T-cell (primary cell): ENCODE measurements around the gene PDZD7. TPM values are rescaled to one million over a fixed set of nuclear protein-coding genes. Genes with fewer than 3 reads are reported as not detected.

Experiments
- ATAC-seq, 4 experiments: fragments of 200-7000 bp in 3 of 4; fragments of 150-1000 bp in 1 of 4; cut with Tn5 transposase; replicated peaks in 1 of 4; 1 replicate in 3 of 4; 2 replicates in 1 of 4; pipeline ENCODE4 v1.10.0; 2021; ENCODE audit warnings: moderate library complexity in 3 of 4, mild to moderate bottlenecking in 2 of 4, moderate number of reproducible peaks in 1 of 4
- CTCF ChIA-PET, 2 donors: fragments of 300-600 bp; sonication (Branson Sonifier 250); formaldehyde crosslinking; loops; one replicate each; lab custom pipeline; 2022; ENCODE audit warnings: antibody characterized with exemption in 2 of 2; lab: Charles Lee
- POLR2A ChIA-PET, 2 donors: fragments of 300-600 bp; sonication (Branson Sonifier 250); formaldehyde crosslinking; loops; one replicate each; lab custom pipeline; 2022; ENCODE audit warnings: antibody characterized with exemption in 2 of 2; lab: Charles Lee
- DNase-seq, 35 experiments: peaks; one replicate each; pipeline versions ENCODE4 v3.0.0 to v3.0.0-alpha.2; 2013 to 2023
- H3K27ac ChIP-seq: one replicate; pipeline ENCODE4 v1.5.1; 2013; ENCODE audit warnings: low read length
- H3K27me3 ChIP-seq, 2 experiments: replicated peaks in 1 of 2; 1 replicate in 1 of 2; 2 replicates in 1 of 2; pipeline versions ENCODE4 v1.6.1 to v1.7.0; 2013; ENCODE audit warnings: low read length in 1 of 2, mixed read lengths in 1 of 2; ENCODE audit not compliant: control insufficient read depth in 2 of 2, insufficient read depth in 2 of 2; ENCODE audit errors: extremely low read depth in 1 of 2
- H3K36me3 ChIP-seq, 2 donors: 1 replicate in 1 of 2; 2 replicates in 1 of 2; pipeline versions ENCODE4 v1.6.1 to v1.7.0; 2013; ENCODE audit warnings: low read length in 1 of 2; ENCODE audit not compliant: control insufficient read depth in 2 of 2, insufficient read depth in 1 of 2; ENCODE audit errors: extremely low read depth in 1 of 2
- H3K4me1 ChIP-seq, 2 experiments: 1 replicate in 1 of 2; 2 replicates in 1 of 2; pipeline versions ENCODE4 v1.6.1 to v1.7.0; 2013; ENCODE audit warnings: low read length in 2 of 2, mixed read lengths in 1 of 2; ENCODE audit not compliant: insufficient read depth in 2 of 2, control insufficient read depth in 1 of 2; ENCODE audit errors: extremely low read depth in 1 of 2
- H3K4me3 ChIP-seq, 2 donors: 1 replicate in 1 of 2; 2 replicates in 1 of 2; pipeline versions ENCODE4 v1.5.1 to v1.7.0; 2013; ENCODE audit warnings: mild to moderate bottlenecking in 2 of 2, low read length in 1 of 2, moderate library complexity in 1 of 2; ENCODE audit not compliant: control insufficient read depth in 1 of 2; ENCODE audit errors: extremely low read depth in 1 of 2
- H3K9me3 ChIP-seq: 2 replicates; pipeline ENCODE4 v1.7.0; 2013
- H3K27ac Mint-ChIP-seq, 2 donors: one replicate each; pipeline ENCODE4 v1.8.0; 2020 to 2021; ENCODE audit warnings: mild to moderate bottlenecking in 2 of 2, mixed read lengths in 2 of 2
- H3K27me3 Mint-ChIP-seq, 2 donors: one replicate each; pipeline ENCODE4 v1.8.0; 2021 to 2022; ENCODE audit warnings: mixed read lengths in 2 of 2
- H3K36me3 Mint-ChIP-seq: one replicate; pipeline ENCODE4 v1.8.0; 2021; ENCODE audit warnings: mixed read lengths
- H3K4me1 Mint-ChIP-seq, 3 donors: one replicate each; pipeline ENCODE4 v1.8.0; 2020 to 2022; ENCODE audit warnings: mixed read lengths in 3 of 3, mild to moderate bottlenecking in 1 of 3
- H3K4me3 Mint-ChIP-seq, 3 donors: one replicate each; pipeline ENCODE4 v1.8.0; 2020 to 2022; ENCODE audit warnings: mild to moderate bottlenecking in 3 of 3, mixed read lengths in 3 of 3, moderate library complexity in 3 of 3
- H3K9me3 Mint-ChIP-seq, 3 donors: one replicate each; pipeline ENCODE4 v1.8.0; 2020 to 2022; ENCODE audit warnings: mixed read lengths in 3 of 3
- WGBS: methylation state at CpG from one replicate; pipeline ENCODE4 v1.1.5; 2013; ENCODE audit warnings: missing lambda C conversion rate; ENCODE audit not compliant: insufficient coverage; 5-methylcytosine and 5-hydroxymethylcytosine counted together
- total RNA-seq, 35 experiments: library from RNA in 6 of 35; stranded (reverse) in 6 of 35; fragments of 120-200 nt in 1 of 35; gene quantifications; one replicate each; pipeline versions ENCODE4 v1.2.1 to v1.2.4 and lab custom pipeline; 2013 to 2026

The PDZD7 gene
- total RNA-seq, 5 donors from 2014 or later (not counting 1 experiment from before 2014, with no cell fraction given), result 1.7 to 2.7 (median 2.3) TPM

DNA sequence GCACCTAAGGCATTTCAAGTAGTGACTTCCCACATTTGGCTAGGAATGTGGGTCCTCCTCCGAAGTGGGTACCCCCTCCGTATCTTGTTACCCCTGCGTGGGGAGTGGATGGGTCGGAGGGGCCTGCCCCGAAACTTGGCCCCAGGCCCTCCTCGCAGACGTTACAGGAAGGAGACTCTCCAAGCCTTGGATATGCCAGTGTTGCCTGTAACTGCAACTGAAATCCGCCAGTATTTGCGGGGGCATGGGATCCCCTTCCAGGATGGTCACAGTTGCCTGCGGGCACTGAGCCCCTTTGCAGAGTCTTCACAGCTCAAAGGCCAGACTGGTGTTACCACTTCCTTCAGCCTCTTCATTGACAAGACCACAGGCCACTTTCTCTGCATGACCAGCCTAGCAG is 42.8 kb downstream of the PDZD7 start:
- no peak for ATAC-seq
- Mint-ChIP-seq H3K9me3 (no peaks in the 10 kb centered on the region), H3K4me3 (peak overlapping the region; percentile 89 to 99 (median 93)), H3K27ac (no peak overlapping the region), H3K27me3 (no peaks in the 10 kb centered on the region), H3K4me1 (peaks cover 38 to 50% (median 43%) of the 10 kb centered on the region in 3 donors), H3K36me3 (peaks cover 38% of the 10 kb centered on the region)
- ChIA-PET CTCF (interaction anchor here in 1 of 2 donors (3.3 kb wide), 1 partner anchor 9 kb away, joined by 11 read pairs; no protein-coding TSS in a partner anchor), POLR2A (no interaction called here)
- Histone ChIP-seq H3K27ac (no peak overlapping the region), H3K36me3 (peaks cover 12 to 35% of the 10 kb centered on the region in 2 donors), H3K4me1 (peaks cover 7 to 39% of the 10 kb centered on the region in 2 experiments), H3K4me3 (peak overlapping the region; percentile 91 to 92), H3K9me3 (no peaks in the 10 kb centered on the region), H3K27me3 (no peaks in the 10 kb centered on the region)
- DNase-seq, result no peak
- WGBS, result 77% methylated on average over 10 of the region's 10 CpGs

- H3K36me3 Mint-ChIP-seq, result peaks cover 38% of the 10 kb centered on the region
- Histone ChIP-seq H3K27me3 (no peaks in the 10 kb centered on the region), H3K36me3 (peaks cover 12 to 36% of the 10 kb centered on the region in 2 donors), H3K9me3 (no peaks in the 10 kb centered on the region), H3K4me3 (peak overlapping the region; percentile 91 to 92), H3K27ac (no peak overlapping the region), H3K4me1 (peaks cover 7 to 39% of the 10 kb centered on the region in 2 experiments)
- ChIA-PET CTCF (interaction anchor here (0.9 to 3.3 kb wide), 3 partner anchors 9 to 44 kb away, joined by 3 to 11 read pairs (median 4); partner anchors contain the start of genes PDZD7 (in 1 of the 2) and SFXN3 (in 1 of the 2)), POLR2A (no interaction called here)
- 3% methylated on average over 15 of the region's 15 CpGs for WGBS
- H3K27ac Mint-ChIP-seq, result peak overlapping the region; percentile 86 to 96
- H3K4me1 Mint-ChIP-seq, result peaks cover 38 to 50% (median 44%) of the 10 kb centered on the region in 3 donors
- DNase-seq (no peak), ATAC-seq (peak in 3 of 4 experiments; percentile 1 to 12 (median 1))
- H3K27me3 Mint-ChIP-seq, result no peaks in the 10 kb centered on the region
- peak overlapping the region; percentile 89 to 99 (median 93) for H3K4me3 Mint-ChIP-seq
- H3K9me3 Mint-ChIP-seq, result no peaks in the 10 kb centered on the region
Observed at GRCh38 chr10:100987685-100988049, 43.3 kb downstream of the PDZD7 start.

DNA sequence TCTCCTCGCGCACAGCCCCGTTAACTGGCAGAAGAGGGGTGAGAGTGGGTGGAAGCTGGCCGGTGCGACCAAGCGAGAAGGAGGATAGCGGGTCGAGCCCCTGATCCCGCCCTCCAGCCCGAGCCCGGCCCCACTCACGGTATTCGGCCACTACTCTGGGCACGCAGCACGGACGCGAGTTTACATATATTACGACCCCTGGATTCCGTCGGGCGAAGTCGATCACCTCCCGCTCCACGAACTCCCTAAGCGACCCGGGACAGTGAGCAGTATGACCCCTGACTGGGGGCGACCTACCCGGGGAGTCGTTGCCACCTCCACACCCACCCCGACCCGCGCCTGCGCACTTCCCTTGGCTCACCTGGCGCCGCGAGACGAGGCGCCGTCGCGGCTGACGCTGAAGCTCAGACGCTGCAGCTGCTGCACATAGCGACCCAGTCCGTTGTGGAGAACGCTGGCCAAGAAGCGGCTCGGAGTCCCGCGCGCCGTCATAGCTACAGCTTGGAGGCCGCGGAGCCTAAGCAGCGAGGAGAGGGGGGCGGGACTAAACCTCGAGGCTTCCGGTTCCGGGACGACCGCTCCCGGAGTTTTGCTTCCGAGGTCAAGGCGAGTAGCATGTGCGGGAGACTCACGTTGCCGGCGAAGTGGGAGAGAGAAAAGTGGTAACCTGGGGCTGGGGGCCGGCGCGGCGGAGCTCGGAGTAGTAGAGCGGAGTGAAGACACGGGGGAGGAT is 43.8 kb downstream of the PDZD7 start, which contains the start of the genes MRPL43 and TWNK:
Gene MRPL43, minus strand, starts transcription at position 546 of the 733 bp plus-strand sequence. Its CDS starts 54 bp downstream, at position 492.
Gene TWNK, plus strand, starts transcription at position 592 of the 733 bp plus-strand sequence. CDS start 668 bp downstream, outside the sequence.
- ATAC-seq (peak; percentile 94 to 97 (median 96)), DNase-seq (peak; percentile 67 to 90 (median 82))
- H3K9me3 ChIP-seq, result no peaks in the 10 kb centered on the region
- H3K4me1 Mint-ChIP-seq, result peaks cover 38 to 50% (median 44%) of the 10 kb centered on the region in 3 donors
- no peaks in the 10 kb centered on the region for H3K27me3 ChIP-seq
- H3K4me1 ChIP-seq, result peaks cover 7 to 39% of the 10 kb centered on the region in 2 experiments
- H3K9me3 Mint-ChIP-seq, result no peaks in the 10 kb centered on the region
- H3K36me3 Mint-ChIP-seq, result peaks cover 44% of the 10 kb centered on the region
- peak within 1 kb of the TSS; percentile 91 to 92 for H3K4me3 ChIP-seq
- POLR2A ChIA-PET, result interaction anchor here in 1 of 2 donors (0.6 kb wide), 1 partner anchor 808 kb away, joined by 4 read pairs; no protein-coding TSS in a partner anchor
- peak within 1 kb of the TSS; percentile 86 to 96 for H3K27ac Mint-ChIP-seq
- WGBS, result under 1% methylated on average over 75 of the region's 75 CpGs
- H3K36me3 ChIP-seq, result peaks cover 12 to 37% of the 10 kb centered on the region in 2 donors
- peak within 1 kb of the TSS; percentile 89 to 99 (median 93) for H3K4me3 Mint-ChIP-seq
- peak within 1 kb of the TSS; percentile 20 for H3K27ac ChIP-seq
- no peaks in the 10 kb centered on the region for H3K27me3 Mint-ChIP-seq
- CTCF ChIA-PET, result interaction anchor here (0.9 to 3.3 kb wide), 4 partner anchors 10 to 44 kb away, joined by 3 to 11 read pairs (median 4); partner anchors contain the start of genes PDZD7 (in 1 of the 2) and SFXN3 (in 1 of the 2)

DNA sequence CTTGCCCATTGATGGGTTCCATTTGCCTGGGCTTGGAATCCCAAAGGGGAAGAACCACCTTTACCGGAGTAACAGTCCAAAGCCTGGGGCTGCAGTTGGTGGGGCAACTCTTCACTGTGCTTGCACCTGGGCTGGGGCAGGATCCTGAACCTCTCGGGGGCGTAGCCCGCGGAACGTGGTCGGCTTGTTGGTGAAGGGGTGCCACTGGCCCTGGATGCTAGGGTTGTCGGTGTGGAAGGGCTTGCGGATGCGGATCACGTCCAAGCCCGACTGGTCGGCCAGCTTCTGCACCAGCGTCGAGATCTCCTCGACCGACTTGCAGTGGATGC is 44.3 kb downstream of the PDZD7 start:
- Histone ChIP-seq H3K4me1 (peaks cover 7 to 39% of the 10 kb centered on the region in 2 experiments), H3K27ac (peak overlapping the region; percentile 20), H3K27me3 (no peaks in the 10 kb centered on the region), H3K9me3 (no peaks in the 10 kb centered on the region), H3K4me3 (peak overlapping the region; percentile 91 to 92), H3K36me3 (peaks cover 12 to 37% of the 10 kb centered on the region in 2 donors)
- DNase-seq (no peak), ATAC-seq (no peak)
- WGBS, result 37% methylated on average over 17 of the region's 17 CpGs
- no peaks in the 10 kb centered on the region for H3K9me3 Mint-ChIP-seq
- peaks cover 38 to 50% (median 44%) of the 10 kb centered on the region in 3 donors for H3K4me1 Mint-ChIP-seq
- CTCF ChIA-PET, result interaction anchor here (1.0 to 3.3 kb wide), 3 partner anchors 11 to 45 kb away, joined by 3 to 11 read pairs (median 3); partner anchors contain the start of genes PDZD7 (in 1 of the 2) and SFXN3 (in 1 of the 2)
- H3K27me3 Mint-ChIP-seq, result no peaks in the 10 kb centered on the region
- peaks cover 46% of the 10 kb centered on the region for H3K36me3 Mint-ChIP-seq
- POLR2A ChIA-PET, result interaction anchor here (0.5 to 0.6 kb wide), 2 partner anchors 708 to 809 kb away, joined by 4 to 5 read pairs; partner anchors contain the start of gene FBXW4 (in 1 of the 2)
- peak overlapping the region in 1 of 2 donors; percentile 96 for H3K27ac Mint-ChIP-seq
- peak overlapping the region; percentile 89 to 99 (median 93) for H3K4me3 Mint-ChIP-seq

DNA sequence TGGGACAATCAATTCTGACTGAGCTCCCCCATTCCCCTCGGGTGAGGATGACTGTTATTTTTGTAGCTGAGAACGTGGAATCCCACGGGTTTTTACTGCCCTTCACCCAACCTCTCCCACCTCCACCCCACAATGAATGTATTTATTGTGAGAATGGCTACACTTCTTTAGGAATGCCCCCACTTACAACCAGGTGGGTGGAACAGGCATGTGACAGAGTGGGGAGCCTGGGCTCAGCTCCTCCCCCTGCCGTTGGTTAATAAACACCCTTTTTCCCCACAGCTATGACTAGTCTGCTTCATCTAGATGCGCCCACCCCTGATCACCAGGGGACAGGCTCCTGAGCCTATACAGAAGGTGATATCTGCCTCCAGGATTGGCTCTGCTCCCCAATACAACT is 45.6 kb downstream of the PDZD7 start:
- ATAC-seq (no peak), DNase-seq (no peak)
- H3K4me3 ChIP-seq, result no peak overlapping the region
- no peak overlapping the region for H3K27ac ChIP-seq
- H3K4me3 Mint-ChIP-seq, result peak overlapping the region; percentile 89 to 99 (median 93)
- H3K4me1 Mint-ChIP-seq, result peaks cover 27 to 43% (median 38%) of the 10 kb centered on the region in 3 donors
- H3K9me3 ChIP-seq, result no peaks in the 10 kb centered on the region
- 80% methylated on average over 2 of the region's 5 CpGs for WGBS
- no peak overlapping the region for H3K27ac Mint-ChIP-seq
- peaks cover 15 to 36% of the 10 kb centered on the region in 2 donors for H3K36me3 ChIP-seq
- H3K27me3 Mint-ChIP-seq, result no peaks in the 10 kb centered on the region
- no peaks in the 10 kb centered on the region for H3K27me3 ChIP-seq
- H3K4me1 ChIP-seq, result peaks cover 7 to 39% of the 10 kb centered on the region in 2 experiments
- H3K36me3 Mint-ChIP-seq, result peaks cover 40% of the 10 kb centered on the region
- H3K9me3 Mint-ChIP-seq, result no peaks in the 10 kb centered on the region
- ChIA-PET CTCF (interaction anchor here in 1 of 2 donors (1.5 kb wide), 1 partner anchor 29 kb away, joined by 5 read pairs; no protein-coding TSS in a partner anchor), POLR2A (no interaction called here)

DNA sequence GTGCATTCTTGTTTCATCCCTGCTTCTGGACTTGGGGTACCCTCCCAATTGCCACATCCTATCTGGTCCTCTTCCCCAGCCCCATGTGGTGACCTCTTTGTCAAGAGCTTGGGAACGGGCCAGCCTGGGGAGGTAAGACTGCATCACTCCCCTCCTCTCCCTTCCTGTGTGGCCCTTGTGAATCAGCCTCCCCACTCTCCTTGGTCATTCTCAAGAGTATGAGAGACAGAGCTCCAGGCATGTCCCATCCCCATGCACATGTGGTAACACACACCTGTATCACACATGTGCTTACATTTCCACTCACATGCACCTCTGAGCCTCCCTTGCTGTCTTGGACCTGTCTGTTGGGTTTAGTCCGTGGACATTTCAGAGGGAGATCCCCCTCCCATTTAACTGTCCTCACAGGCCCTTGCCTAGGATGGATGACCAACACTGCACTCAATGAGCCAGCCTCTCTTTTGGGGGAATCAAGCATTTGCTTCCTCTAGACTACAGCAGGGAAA is 46.2 kb downstream of the PDZD7 start:
- ATAC-seq (no peak), DNase-seq (no peak)
- H3K27ac ChIP-seq, result no peak overlapping the region
- Mint-ChIP-seq H3K4me3 (no peak overlapping the region), H3K36me3 (peaks cover 41% of the 10 kb centered on the region), H3K27me3 (no peaks in the 10 kb centered on the region), H3K9me3 (no peaks in the 10 kb centered on the region), H3K27ac (no peak overlapping the region), H3K4me1 (peaks cover 21 to 41% (median 36%) of the 10 kb centered on the region in 3 donors)
- no peak overlapping the region for H3K4me3 ChIP-seq
- ChIA-PET POLR2A (no interaction called here), CTCF (interaction anchor here in 1 of 2 donors (1.5 kb wide), 1 partner anchor 29 kb away, joined by 5 read pairs; no protein-coding TSS in a partner anchor)
- H3K9me3 ChIP-seq, result no peaks in the 10 kb centered on the region
- WGBS, result 91% methylated on average over 1 of the region's 2 CpGs
- peaks cover 7 to 38% of the 10 kb centered on the region in 2 experiments for H3K4me1 ChIP-seq
- peaks cover 16 to 35% of the 10 kb centered on the region in 2 donors for H3K36me3 ChIP-seq
- no peaks in the 10 kb centered on the region for H3K27me3 ChIP-seq
